Pulmonary artery endothelial cell (primary cell): Measurements from ENCODE around the gene CCDC80. TPM values are rescaled to one million over a fixed set of nuclear protein-coding genes. Genes with fewer than 3 reads are reported as not detected.
A peak's percentile ranks its signal among the peaks of the same experiment; 100 is the strongest.
"Not testable (repeated sequence)": the region's sequence is repeated elsewhere in the genome, so short reads cannot be mapped to it uniquely, and the experiment has no call there.

Experiments
- DNase-seq: peaks from one replicate; pipeline ENCODE4 v3.0.0-alpha.2; 2011; ENCODE audit warnings: low read depth, low spot score
- total RNA-seq: library from RNA; depleted of rRNA; stranded (reverse); fragments of >200 nt; gene quantifications from 2 replicates; pipeline ENCODE4 v1.2.3, GENCODE V29; 2014

Gene CCDC80
- total RNA-seq, 1 donor from 2014 or later, result 20.5 TPM

- DNase-seq, result no peak
Observed at GRCh38 chr3:112667599-112667998, 26.7 kb upstream of the CCDC80 start.

- DNase-seq, result not testable (repeated sequence)
Observed at GRCh38 chr3:112665009-112665408, 24.1 kb upstream of the CCDC80 start.

GRCh38 chr3:112656043-112656442, 15.1 kb upstream of the CCDC80 start:
- no peak for DNase-seq

- DNase-seq, result no peak
Observed at GRCh38 chr3:112654979-112655378, 14.0 kb upstream of the CCDC80 start.

- no peak for DNase-seq
Observed at GRCh38 chr3:112654492-112654891, 13.5 kb upstream of the CCDC80 start.

- DNase-seq, result no peak
Observed at GRCh38 chr3:112653881-112654300, 12.9 kb upstream of the CCDC80 start.

- no peak for DNase-seq
Observed at GRCh38 chr3:112653209-112653871, 12.4 kb upstream of the CCDC80 start.

GRCh38 chr3:112651516-112651915, 10.6 kb upstream of the CCDC80 start:
- DNase-seq, result no peak

- no peak for DNase-seq
Observed at GRCh38 chr3:112651071-112651470, 10.1 kb upstream of the CCDC80 start.

GRCh38 chr3:112650482-112650881, 9.5 kb upstream of the CCDC80 start:
- peak; percentile 84 for DNase-seq

GRCh38 chr3:112649478-112649735, 8.5 kb upstream of the CCDC80 start:
- DNase-seq, result no peak

- no peak for DNase-seq
Observed at GRCh38 chr3:112647122-112647521, 6.2 kb upstream of the CCDC80 start.

- no peak for DNase-seq
Observed at GRCh38 chr3:112646623-112647022, 5.7 kb upstream of the CCDC80 start.

GRCh38 chr3:112644453-112644852, 3.5 kb upstream of the CCDC80 start:
- no peak for DNase-seq

- no peak for DNase-seq
Observed at GRCh38 chr3:112643621-112644240, 2.8 kb upstream of the CCDC80 start.

- peak; percentile 72 for DNase-seq
Observed at GRCh38 chr3:112642912-112643506, 2.1 kb upstream of the CCDC80 start.

GRCh38 chr3:112640276-112640929, 540 bp downstream of the CCDC80 start:
- no peak for DNase-seq

- DNase-seq, result no peak
Observed at GRCh38 chr3:112639455-112640225, 1.3 kb downstream of the CCDC80 start.

- DNase-seq, result no peak
Observed at GRCh38 chr3:112638327-112639020, 2.5 kb downstream of the CCDC80 start.

GRCh38 chr3:112637700-112638099, 3.2 kb downstream of the CCDC80 start:
- DNase-seq, result no peak

GRCh38 chr3:112635674-112636073, 5.3 kb downstream of the CCDC80 start:
- DNase-seq, result no peak
